ENCODE measurements around the gene MICU2.

- TF ChIP-seq POLR2AphosphoS5 (IDR thresholded peaks at IDR 0.05; ENCODE audit: low read depth, low read length) (no peak), REST (IDR thresholded peaks at IDR 0.05; ENCODE audit: insufficient read depth in 1 of 2, low read depth in 2 of 2, low read length in 2 of 2) (no peak), TAF1 (IDR thresholded peaks at IDR 0.05; ENCODE audit: borderline replicate concordance, insufficient read depth, low read length) (no peak)
These were observed 74.7 kb downstream of the MICU2 start for GRCh38 chr13:21529146-21529893.

Data from PFSK-1 (cell line).